Esophagus squamous epithelium (tissue), 5 donors: ENCODE results near the gene RHOV. TPM values are rescaled to one million over a fixed set of nuclear protein-coding genes. Genes with fewer than 3 reads are reported as not detected.

ENCODE experiments used
- DNase-seq: peaks from one replicate; lab custom pipeline; 2025; lab: John Stamatoyannopoulos, UW
- H3K27ac ChIP-seq, 4 donors: fragments of 200-600 bp; sonication (generic); one replicate each; pipeline ENCODE4 v1.5.1; 2016 to 2019; ENCODE audit warnings: mild to moderate bottlenecking in 1 of 4
- H3K27me3 ChIP-seq, 4 donors: fragments of 200-600 bp; sonication (generic); 1 replicate in 3 of 4; 2 replicates in 1 of 4; pipeline versions ENCODE4 v1.5.1 to v1.6.0; 2017 to 2021; ENCODE audit warnings: antibody characterized with exemption in 1 of 4
- H3K36me3 ChIP-seq, 3 donors: fragments of 200-600 bp; sonication (generic); one replicate each; pipeline ENCODE4 v1.5.1; 2016 to 2019
- H3K4me1 ChIP-seq, 3 donors: fragments of 200-600 bp; sonication (generic); one replicate each; pipeline ENCODE4 v1.5.1; 2017 to 2019
- H3K4me3 ChIP-seq, 4 donors: fragments of 200-600 bp; sonication (generic); 1 replicate in 3 of 4; 2 replicates in 1 of 4; pipeline ENCODE4 v1.5.1; 2016 to 2019; ENCODE audit warnings: mild to moderate bottlenecking in 2 of 4, moderate library complexity in 1 of 4
- H3K9me3 ChIP-seq, 3 donors: fragments of 200-600 bp; sonication (generic); one replicate each; pipeline ENCODE4 v1.5.1; 2016 to 2019
- POLR2A ChIP-seq, 4 donors: fragments of 450-650 bp; IDR thresholded peaks; one replicate each; pipeline ENCODE4 v1.6.1; 2017; ENCODE audit warnings: antibody characterized with exemption in 4 of 4, mild to moderate bottlenecking in 4 of 4, moderate library complexity in 3 of 4
- WGBS, 2 donors: methylation state at CpG; one replicate each; pipeline ENCODE4 v1.1.5; 2018; 5-methylcytosine and 5-hydroxymethylcytosine counted together
- intact Hi-C: fragments of 100-400 bp; cut with DNase I; formaldehyde crosslinking; loops from one replicate; pipeline ENCODE4 v1.15.0; 2022
- total RNA-seq, 4 donors: library from RNA; depleted of rRNA; stranded (reverse); fragments of >200 nt; gene quantifications; one replicate each; pipeline ENCODE4 v1.1.0, GENCODE V29; 2016
- TF ChIP-seq, protein P1 (sequence below), 6 experiments: fragments of 450-650 bp in 4 of 6; fragments of 200-600 bp in 2 of 6; sonication (generic) in 2 of 6; IDR thresholded peaks; one replicate each; pipeline ENCODE4 v1.5.1; 2016 to 2019; ENCODE audit warnings: antibody characterized with exemption in 6 of 6, mild to moderate bottlenecking in 4 of 6, moderate library complexity in 4 of 6
- donor health status: DM: yes; HTN: yes; CAD: no.

Gene RHOV
- total RNA-seq, 4 donors from 2014 or later = 94.0 to 146 (median 123) TPM

DNA sequence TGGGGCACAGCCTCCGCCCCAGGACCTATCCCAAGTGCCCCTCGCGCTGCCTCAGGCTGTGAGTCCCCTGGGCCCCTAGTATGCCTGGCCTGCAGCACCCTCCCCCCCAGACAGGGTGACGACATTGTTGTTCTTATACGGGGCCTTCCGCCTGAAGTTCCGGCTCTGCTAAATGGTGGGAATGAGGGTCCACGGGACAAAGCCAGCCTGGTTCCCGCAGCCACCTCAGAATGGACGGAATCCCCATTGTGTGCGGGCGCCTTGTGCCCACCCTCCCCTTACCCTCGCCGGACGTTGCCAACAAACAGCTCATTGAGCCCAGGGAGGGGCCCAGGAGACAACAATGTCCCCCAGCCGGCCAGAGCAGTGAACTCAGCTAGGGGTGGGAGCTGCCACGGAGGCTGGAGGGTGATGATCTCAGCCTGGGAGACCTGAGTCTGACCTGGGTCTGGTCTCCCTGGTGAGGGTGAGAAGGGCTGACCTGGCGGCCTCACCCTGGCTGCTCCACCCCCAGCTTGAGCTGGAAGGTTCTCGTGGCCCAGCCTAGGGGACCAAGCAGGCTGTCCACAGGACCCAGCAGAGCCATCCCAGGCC is 44.9 kb upstream of the RHOV start:
- peak overlapping the region in 3 of 4 donors; percentile 30 to 67 (median 57) for H3K27ac ChIP-seq
- no peaks in the 10 kb centered on the region for H3K9me3 ChIP-seq
- intact Hi-C loops = no loop called here
- 54 to 71% methylated on average over 1 to 4 of the region's 19 CpGs for WGBS, 2 donors
- H3K27me3 ChIP-seq = peaks cover 0 to 56% (median 0%) of the 10 kb centered on the region in 4 donors
- no peak for DNase-seq
- H3K4me3 ChIP-seq = peak overlapping the region in 1 of 4 donors; percentile 23
- no peaks in the 10 kb centered on the region for H3K36me3 ChIP-seq
- TF ChIP-seq, protein P1, sequence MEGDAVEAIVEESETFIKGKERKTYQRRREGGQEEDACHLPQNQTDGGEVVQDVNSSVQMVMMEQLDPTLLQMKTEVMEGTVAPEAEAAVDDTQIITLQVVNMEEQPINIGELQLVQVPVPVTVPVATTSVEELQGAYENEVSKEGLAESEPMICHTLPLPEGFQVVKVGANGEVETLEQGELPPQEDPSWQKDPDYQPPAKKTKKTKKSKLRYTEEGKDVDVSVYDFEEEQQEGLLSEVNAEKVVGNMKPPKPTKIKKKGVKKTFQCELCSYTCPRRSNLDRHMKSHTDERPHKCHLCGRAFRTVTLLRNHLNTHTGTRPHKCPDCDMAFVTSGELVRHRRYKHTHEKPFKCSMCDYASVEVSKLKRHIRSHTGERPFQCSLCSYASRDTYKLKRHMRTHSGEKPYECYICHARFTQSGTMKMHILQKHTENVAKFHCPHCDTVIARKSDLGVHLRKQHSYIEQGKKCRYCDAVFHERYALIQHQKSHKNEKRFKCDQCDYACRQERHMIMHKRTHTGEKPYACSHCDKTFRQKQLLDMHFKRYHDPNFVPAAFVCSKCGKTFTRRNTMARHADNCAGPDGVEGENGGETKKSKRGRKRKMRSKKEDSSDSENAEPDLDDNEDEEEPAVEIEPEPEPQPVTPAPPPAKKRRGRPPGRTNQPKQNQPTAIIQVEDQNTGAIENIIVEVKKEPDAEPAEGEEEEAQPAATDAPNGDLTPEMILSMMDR (IDR thresholded peaks at IDR 0.05) = no peak
- no peak for TF ChIP-seq POLR2A (IDR thresholded peaks at IDR 0.05)
- H3K4me1 ChIP-seq = peaks cover 0 to 12% (median 0%) of the 10 kb centered on the region in 3 donors

DNA sequence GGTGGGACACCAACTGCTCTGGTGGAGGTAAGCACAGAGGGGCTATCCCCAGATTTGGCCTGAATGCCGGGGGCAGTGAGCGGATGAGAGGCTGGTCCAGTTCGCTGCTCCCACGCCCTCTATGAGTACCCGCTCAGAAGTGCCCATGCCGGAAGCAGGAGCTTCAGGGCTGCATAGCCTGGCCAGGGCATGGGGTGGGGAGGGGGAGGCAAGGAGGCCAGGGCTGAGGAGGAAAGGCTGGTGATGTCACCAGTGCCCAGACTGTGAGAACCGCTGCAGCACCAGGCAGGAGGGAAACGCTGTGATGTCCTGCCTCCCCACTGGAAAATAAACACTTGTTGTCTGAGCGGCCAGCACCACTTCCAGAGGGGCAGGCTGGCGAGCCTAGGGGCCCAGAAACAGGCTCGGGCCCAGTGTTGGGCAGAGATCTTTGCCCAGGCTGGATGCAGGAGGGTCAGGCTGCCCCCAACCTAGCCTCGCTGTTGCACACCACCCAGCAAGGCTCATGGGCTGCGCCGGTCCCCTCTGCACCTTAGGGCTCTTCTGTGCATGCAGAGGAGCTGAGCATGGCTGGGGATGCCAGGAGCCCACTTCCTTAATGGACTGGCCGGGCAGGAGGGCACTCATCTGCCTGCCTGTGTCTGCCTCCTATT is 44.2 kb upstream of the RHOV start:
- H3K27me3 ChIP-seq = peaks cover 0 to 50% (median 0%) of the 10 kb centered on the region in 4 donors
- H3K4me1 ChIP-seq = peaks cover 0 to 12% (median 0%) of the 10 kb centered on the region in 3 donors
- peak overlapping the region in 2 of 4 donors; percentile 2 to 23 for H3K4me3 ChIP-seq
- no peaks in the 10 kb centered on the region for H3K9me3 ChIP-seq
- WGBS, 2 donors = 70 to 71% methylated on average over 2 to 8 of the region's 15 CpGs
- DNase-seq = no peak
- peak overlapping the region in 3 of 4 donors; percentile 30 to 67 (median 57) for H3K27ac ChIP-seq
- TF ChIP-seq POLR2A (IDR thresholded peaks at IDR 0.05) = no peak
- TF ChIP-seq, protein P1 (IDR thresholded peaks at IDR 0.05) = no peak
- intact Hi-C loops = no loop called here
- H3K36me3 ChIP-seq = no peaks in the 10 kb centered on the region

DNA sequence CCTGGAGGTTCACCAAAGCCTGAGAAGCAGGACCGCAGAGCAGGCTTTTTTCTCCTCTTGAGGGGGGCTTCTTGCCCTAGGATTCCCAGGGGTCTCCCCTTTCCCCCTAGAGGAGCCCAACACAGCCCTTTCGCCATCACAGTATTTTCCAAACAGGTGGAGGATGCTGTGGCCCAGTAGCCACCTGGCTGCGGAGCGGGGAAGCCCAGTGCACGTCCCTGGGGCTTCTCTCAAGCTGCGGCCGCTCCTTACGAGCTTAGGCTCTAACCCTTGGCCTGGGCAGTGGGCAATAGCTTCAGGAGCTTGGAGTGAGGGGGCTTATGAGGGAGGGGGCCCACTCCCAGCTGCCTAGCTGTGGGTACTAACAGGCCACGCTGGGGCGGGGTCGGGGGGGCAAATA is 43.6 kb upstream of the RHOV start:
- Histone ChIP-seq H3K36me3 (no peaks in the 10 kb centered on the region), H3K27me3 (peaks cover 0 to 43% (median 0%) of the 10 kb centered on the region in 4 donors), H3K9me3 (no peaks in the 10 kb centered on the region), H3K27ac (peak overlapping the region in 3 of 4 donors; percentile 30 to 67 (median 57)), H3K4me1 (peaks cover 0 to 14% (median 0%) of the 10 kb centered on the region in 3 donors), H3K4me3 (peak overlapping the region in 2 of 4 donors; percentile 2 to 23)
- DNase-seq = no peak
- intact Hi-C loops = no loop called here
- TF ChIP-seq, protein P1 (IDR thresholded peaks at IDR 0.05) = no peak
- no peak for TF ChIP-seq POLR2A (IDR thresholded peaks at IDR 0.05)
- WGBS, 2 donors = 50% methylated on average over 1 of the region's 11 CpGs; no CpG with 5 or more reads in 1 of the 2 donors

DNA sequence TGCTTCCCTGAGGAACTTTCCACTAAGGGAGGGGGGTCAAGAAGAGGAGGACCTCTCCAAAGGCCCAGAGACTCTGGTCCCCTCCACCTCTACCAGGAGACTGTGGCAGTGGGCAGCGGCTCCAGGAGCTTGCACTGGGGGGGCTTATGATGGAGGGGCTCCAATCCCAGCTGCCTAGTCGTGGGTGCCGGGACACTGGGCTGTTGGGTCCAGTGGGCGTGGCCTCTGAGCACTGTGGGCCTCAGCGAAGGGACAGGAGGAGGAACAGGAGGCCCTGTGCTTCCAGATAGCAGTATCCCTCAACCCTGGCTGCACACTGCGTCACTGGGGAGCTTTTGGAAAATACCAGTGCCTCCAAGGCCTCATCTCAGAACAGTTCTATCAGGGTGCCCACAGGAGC is 41.6 kb upstream of the RHOV start:
- intact Hi-C loops = no loop called here
- 90% methylated on average over 1 of the region's 6 CpGs; no CpG with 5 or more reads in 1 of the 2 donors for WGBS, 2 donors
- Histone ChIP-seq H3K27me3 (peaks cover 0 to 26% (median 0%) of the 10 kb centered on the region in 4 donors), H3K4me1 (peaks cover 0 to 31% (median 9%) of the 10 kb centered on the region in 3 donors), H3K4me3 (no peak overlapping the region), H3K9me3 (no peaks in the 10 kb centered on the region), H3K36me3 (no peaks in the 10 kb centered on the region), H3K27ac (no peak overlapping the region)
- TF ChIP-seq POLR2A (IDR thresholded peaks at IDR 0.05) = no peak
- TF ChIP-seq, protein P1 (IDR thresholded peaks at IDR 0.05) = no peak
- DNase-seq = no peak

DNA sequence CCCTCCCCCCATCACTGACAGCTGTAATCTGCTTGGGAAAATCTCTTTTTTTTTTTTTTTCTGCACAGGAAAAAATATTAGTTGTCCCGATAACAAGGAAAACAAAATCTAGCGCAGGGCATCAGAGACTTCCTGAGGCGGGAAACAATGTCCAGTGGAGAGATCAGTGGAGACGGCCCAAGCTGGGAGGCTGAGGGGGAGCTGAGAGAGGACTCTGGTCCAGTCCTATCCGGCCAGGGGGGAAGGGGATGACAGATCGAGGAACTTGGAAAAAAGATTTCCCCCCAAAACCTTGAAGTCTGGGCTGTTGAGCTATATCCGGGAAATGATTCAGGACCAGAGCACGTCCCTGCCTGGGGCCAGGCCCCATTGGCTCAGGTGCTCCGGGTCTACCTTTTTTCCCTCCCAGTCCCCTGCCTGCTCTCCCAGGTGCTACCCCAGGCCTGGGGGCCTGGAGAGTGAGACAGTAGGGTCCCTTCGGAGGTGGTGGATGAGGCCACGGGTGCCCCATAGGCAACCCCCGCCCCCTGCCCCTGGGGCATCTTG is 41.2 kb upstream of the RHOV start:
- TF ChIP-seq, protein P1 (IDR thresholded peaks at IDR 0.05) = no peak
- TF ChIP-seq POLR2A (IDR thresholded peaks at IDR 0.05) = no peak
- no peaks in the 10 kb centered on the region for H3K36me3 ChIP-seq
- no peak overlapping the region for H3K4me3 ChIP-seq
- peaks cover 0 to 33% (median 9%) of the 10 kb centered on the region in 3 donors for H3K4me1 ChIP-seq
- DNase-seq = no peak
- intact Hi-C loops = no loop called here
- peaks cover 0 to 23% (median 0%) of the 10 kb centered on the region in 4 donors for H3K27me3 ChIP-seq
- peak overlapping the region in 1 of 4 donors; percentile 9 for H3K27ac ChIP-seq
- 73 to 77% methylated on average over 7 to 8 of the region's 12 CpGs for WGBS, 2 donors
- no peaks in the 10 kb centered on the region for H3K9me3 ChIP-seq
